Activated CD4-positive, alpha-beta T cell treated with anti-CD3 and anti-CD28 coated beads, Interleukin-2, amount 50 U/mL, for 1 hour (primary cell): ENCODE data around the gene ENTPD2.
"Not testable (repeated sequence)": the region's sequence is repeated elsewhere in the genome, so short reads cannot be mapped to it uniquely, and the experiment has no call there.

Experiments
- DNase-seq: peaks from one replicate; pipeline ENCODE4 v3.0.0-alpha.2; 2020

Gene ENTPD2

GRCh38 chr9:137044502-137045177 is 9.2 kb downstream of the ENTPD2 start:
- DNase-seq, result no peak

- no peak for DNase-seq
These were observed 9.8 kb downstream of the ENTPD2 start for GRCh38 chr9:137044037-137044436.

GRCh38 chr9:137042751-137043727 is 10.8 kb downstream of the ENTPD2 start:
- no peak for DNase-seq

GRCh38 chr9:137041124-137041523 is 12.7 kb downstream of the ENTPD2 start:
- DNase-seq, result no peak

- DNase-seq, result no peak
These were observed 13.3 kb downstream of the ENTPD2 start for GRCh38 chr9:137040568-137040967.

GRCh38 chr9:137039611-137040366 is 14.1 kb downstream of the ENTPD2 start:
- no peak for DNase-seq

- no peak for DNase-seq
These were observed 14.9 kb downstream of the ENTPD2 start for GRCh38 chr9:137038916-137039315.

GRCh38 chr9:137037483-137037882 is 16.4 kb downstream of the ENTPD2 start:
- no peak for DNase-seq

- no peak for DNase-seq
These were observed 16.8 kb downstream of the ENTPD2 start for GRCh38 chr9:137037035-137037434.

GRCh38 chr9:137035937-137036336 is 17.9 kb downstream of the ENTPD2 start:
- no peak for DNase-seq

GRCh38 chr9:137035507-137035834 is 18.4 kb downstream of the ENTPD2 start:
- DNase-seq, result no peak

GRCh38 chr9:137034709-137035506 is 19.0 kb downstream of the ENTPD2 start:
- peak; percentile 89 for DNase-seq

- DNase-seq, result no peak
These were observed 19.7 kb downstream of the ENTPD2 start for GRCh38 chr9:137034039-137034708.

- DNase-seq, result not testable (repeated sequence)
These were observed 20.4 kb downstream of the ENTPD2 start for GRCh38 chr9:137033481-137033880.

- no peak for DNase-seq
These were observed 21.0 kb downstream of the ENTPD2 start for GRCh38 chr9:137032858-137033257.

GRCh38 chr9:137031904-137032640 is 21.8 kb downstream of the ENTPD2 start, which contains the start of gene FUT7:
Gene FUT7, minus strand, starts transcription at chr9:137032088. Its CDS starts 97 bp downstream, at chr9:137031991.
- no peak for DNase-seq

GRCh38 chr9:137030538-137031527 is 23.0 kb downstream of the ENTPD2 start:
- DNase-seq, result no peak

- DNase-seq, result no peak
These were observed 23.9 kb downstream of the ENTPD2 start for GRCh38 chr9:137030006-137030405.

- DNase-seq, result peak; percentile 69
These were observed 24.6 kb downstream of the ENTPD2 start for GRCh38 chr9:137029058-137029936.
